ENCODE measurements around the gene LRRC37B.

DNA sequence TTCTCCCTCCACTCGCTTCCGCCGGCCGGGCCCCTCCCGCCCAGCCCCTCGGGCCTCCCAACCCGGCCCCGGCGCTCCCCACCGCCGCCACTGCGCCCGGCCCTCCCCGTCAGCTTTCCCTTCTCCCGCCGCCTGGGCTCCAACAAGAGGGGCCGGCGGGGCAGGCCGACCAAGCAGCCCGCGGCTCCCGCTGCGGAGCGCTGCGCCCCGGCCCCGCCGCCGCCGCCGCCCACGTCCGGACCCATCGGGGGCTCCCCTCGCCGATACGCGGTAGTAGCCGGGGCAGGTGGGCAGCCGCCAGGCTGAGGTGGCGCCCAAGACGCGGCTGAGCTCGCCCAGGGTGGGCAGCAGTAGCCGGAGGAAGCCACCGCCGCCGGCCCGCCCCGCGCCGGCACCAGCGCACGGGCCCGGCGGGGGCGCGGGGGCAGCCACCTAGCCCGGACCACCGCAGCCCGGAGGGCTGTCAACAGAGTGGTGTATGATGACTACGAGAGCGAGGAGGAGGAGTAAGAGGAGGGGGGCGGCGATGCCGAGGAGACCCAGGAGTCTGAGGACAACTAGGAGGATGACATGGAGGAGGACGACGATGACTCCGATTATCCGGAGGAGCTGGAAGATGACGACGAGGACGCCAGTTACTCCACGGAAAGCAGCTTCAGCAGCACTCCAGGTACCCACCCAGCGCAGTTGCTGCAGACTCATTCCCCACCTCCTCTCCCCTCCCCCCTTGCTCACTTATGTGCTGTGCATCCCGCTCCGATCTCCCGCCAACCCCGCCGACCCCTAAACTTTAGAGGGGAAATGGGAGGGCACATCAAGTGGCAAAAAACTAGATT is 498 bp downstream of the LRRC37B start:
- TF ChIP-seq, protein P1, sequence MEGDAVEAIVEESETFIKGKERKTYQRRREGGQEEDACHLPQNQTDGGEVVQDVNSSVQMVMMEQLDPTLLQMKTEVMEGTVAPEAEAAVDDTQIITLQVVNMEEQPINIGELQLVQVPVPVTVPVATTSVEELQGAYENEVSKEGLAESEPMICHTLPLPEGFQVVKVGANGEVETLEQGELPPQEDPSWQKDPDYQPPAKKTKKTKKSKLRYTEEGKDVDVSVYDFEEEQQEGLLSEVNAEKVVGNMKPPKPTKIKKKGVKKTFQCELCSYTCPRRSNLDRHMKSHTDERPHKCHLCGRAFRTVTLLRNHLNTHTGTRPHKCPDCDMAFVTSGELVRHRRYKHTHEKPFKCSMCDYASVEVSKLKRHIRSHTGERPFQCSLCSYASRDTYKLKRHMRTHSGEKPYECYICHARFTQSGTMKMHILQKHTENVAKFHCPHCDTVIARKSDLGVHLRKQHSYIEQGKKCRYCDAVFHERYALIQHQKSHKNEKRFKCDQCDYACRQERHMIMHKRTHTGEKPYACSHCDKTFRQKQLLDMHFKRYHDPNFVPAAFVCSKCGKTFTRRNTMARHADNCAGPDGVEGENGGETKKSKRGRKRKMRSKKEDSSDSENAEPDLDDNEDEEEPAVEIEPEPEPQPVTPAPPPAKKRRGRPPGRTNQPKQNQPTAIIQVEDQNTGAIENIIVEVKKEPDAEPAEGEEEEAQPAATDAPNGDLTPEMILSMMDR (conservative IDR thresholded peaks at IDR 0.05; ENCODE audit: low read length): no peak
- TF ChIP-seq EZH2phosphoT487 (IDR thresholded peaks at IDR 0.05; ENCODE audit: borderline replicate concordance, low read depth, low read length): no peak

Data from OCI-LY7 (cell line).